HCT116 (cell line): ENCODE data around the gene ZNF226. TPM values are rescaled to one million over a fixed set of nuclear protein-coding genes. Genes with fewer than 3 reads are reported as not detected.
"Not testable (repeated sequence)": the region's sequence is repeated elsewhere in the genome, so short reads cannot be mapped to it uniquely, and the experiment has no call there.

Experiments used
- ATAC-seq: fragments of 200-7000 bp; cut with Tn5 transposase; 2 replicates; pipeline ENCODE4 v1.9.1; 2020; ENCODE audit warnings: mild to moderate bottlenecking, moderate library complexity
- BruUV-seq: library from RNA; stranded (reverse); fragments of 400-500 nt; replicated peaks from 2 replicates; lab custom pipeline; 2021; lab: Mats Ljungman, UMichigan
- CTCF ChIA-PET: fragments of 300-600 bp; sonication (Branson Sonifier 250); formaldehyde crosslinking; loops from one replicate; lab custom pipeline; 2021; ENCODE audit warnings: antibody characterized with exemption; lab: Charles Lee
- POLR2A ChIA-PET: fragments of 300-600, 350-600 bp; sonication (Branson Sonifier 250); formaldehyde crosslinking; loops from one replicate; lab custom pipeline; 2021; ENCODE audit warnings: antibody characterized with exemption; lab: Charles Lee
- RAD21 ChIA-PET, 2 experiments: fragments of 300-600 bp; sonication (Branson Sonifier 250); formaldehyde crosslinking; loops; one replicate each; lab custom pipeline; 2023; ENCODE audit warnings: low total read pairs in 2 of 2; ENCODE audit not compliant: uncharacterized antibody in 2 of 2, unreplicated experiment in 2 of 2, low non-redundant PET in 1 of 2; lab: Charles Lee
- DNase-seq: peaks from one replicate; pipeline ENCODE4 v3.0.0-alpha.2; 2010; ENCODE audit warnings: low read depth, low spot score
- H2AFZ ChIP-seq: fragments of 200-600 bp; shearing (Covaris generic), sonication (generic); 2 replicates; pipeline ENCODE4 v1.6.1; 2017; ENCODE audit warnings: low read depth, mixed run types, mixed read lengths, antibody characterized with exemption, low read length; ENCODE audit not compliant: poor library complexity, severe bottlenecking
- H3K27ac ChIP-seq: 2 replicates; pipeline ENCODE4 v1.5.1; 2012; ENCODE audit warnings: low read depth, low read length
- H3K27me3 ChIP-seq: fragments of 200-600 bp; sonication (generic); 2 replicates; pipeline ENCODE4 v1.6.1; 2016; ENCODE audit warnings: mixed run types, low read length, mixed read lengths; ENCODE audit not compliant: insufficient read depth
- H3K36me3 ChIP-seq, 2 experiments: fragments of 200-500 bp in 1 of 2; fragments of 200-600 bp in 1 of 2; sonication (Bioruptor generic) in 1 of 2; sonication (generic) in 1 of 2; 2 replicates each; pipeline versions ENCODE4 v1.5.1 to v1.6.1; 2014 to 2016; ENCODE audit warnings: low read length in 2 of 2, inconsistent platforms in 1 of 2, mixed read lengths in 1 of 2, mixed run types in 1 of 2; ENCODE audit not compliant: insufficient read depth in 2 of 2, control insufficient read depth in 1 of 2
- H3K4me1 ChIP-seq, 2 experiments: fragments of 200-600 bp in 1 of 2; sonication (generic) in 1 of 2; 2 replicates each; pipeline versions ENCODE4 v1.5.1 to v1.6.1; 2012 to 2017; ENCODE audit warnings: low read length in 2 of 2, inconsistent platforms in 1 of 2, mild to moderate bottlenecking in 1 of 2, mixed read lengths in 1 of 2, mixed run types in 1 of 2, moderate library complexity in 1 of 2; ENCODE audit not compliant: insufficient read depth in 2 of 2, control insufficient read depth in 1 of 2
- H3K4me2 ChIP-seq: fragments of 200-600 bp; sonication (generic); 2 replicates; pipeline ENCODE4 v1.6.1; 2017; ENCODE audit warnings: mixed run types, low read length, mixed read lengths
- H3K4me3 ChIP-seq, 2 experiments: fragments of 200-600 bp in 1 of 2; sonication (generic) in 1 of 2; replicated peaks in 1 of 2; 2 replicates each; pipeline ENCODE4 v1.5.1; 2011 to 2016; ENCODE audit warnings: low read length in 2 of 2, control low read depth in 1 of 2, low read depth in 1 of 2, mild to moderate bottlenecking in 1 of 2, mixed read lengths in 1 of 2, mixed run types in 1 of 2
- H3K79me2 ChIP-seq: fragments of 200-600 bp; sonication (generic); 2 replicates; pipeline ENCODE4 v1.6.1; 2017; ENCODE audit warnings: mild to moderate bottlenecking, mixed run types, low read length, moderate library complexity, mixed read lengths; ENCODE audit not compliant: insufficient read depth
- H3K9ac ChIP-seq: fragments of 200-600 bp; sonication (generic); 2 replicates; pipeline ENCODE4 v1.6.1; 2016; ENCODE audit warnings: low read length, mixed read lengths
- H3K9me2 ChIP-seq: fragments of 200-600 bp; sonication (generic), shearing (Covaris generic); 2 replicates; pipeline ENCODE4 v1.6.1; 2017; ENCODE audit warnings: mixed run types, mild to moderate bottlenecking, moderate library complexity; ENCODE audit not compliant: insufficient read depth
- H3K9me3 ChIP-seq, 2 experiments: fragments of 200-500 bp in 1 of 2; fragments of 200-600 bp in 1 of 2; sonication (Bioruptor generic) in 1 of 2; sonication (generic) in 1 of 2; 2 replicates each; pipeline ENCODE4 v1.6.1; 2014 to 2017; ENCODE audit warnings: low read length in 2 of 2, mixed read lengths in 2 of 2, inconsistent platforms in 1 of 2, low read depth in 1 of 2, mild to moderate bottlenecking in 1 of 2, mixed run types in 1 of 2, moderate library complexity in 1 of 2; ENCODE audit not compliant: control insufficient read depth in 1 of 2, insufficient read depth in 1 of 2
- H4K20me1 ChIP-seq: fragments of 200-600 bp; sonication (generic), shearing (Covaris generic); 2 replicates; pipeline ENCODE4 v1.6.1; 2017; ENCODE audit warnings: mixed run types, mild to moderate bottlenecking, moderate library complexity; ENCODE audit not compliant: insufficient read depth
- intact Hi-C: fragments of 100-400 bp; cut with micrococcal nuclease; formaldehyde crosslinking; loops from 2 replicates; pipeline ENCODE4 v1.10.0; 2022
- total RNA-seq: library from RNA; stranded (reverse); gene quantifications from one replicate; pipeline ENCODE4 v1.2.1, GENCODE V29; 2021; ENCODE audit not compliant: unreplicated experiment

ZNF226 gene
- total RNA-seq, 1 experiment from 2014 or later, result 17.4 TPM

- POLR2A ChIA-PET, H4K20me1 ChIP-seq, H3K9me2 ChIP-seq, H3K27me3 ChIP-seq, H3K4me2 ChIP-seq, H3K79me2 ChIP-seq, CTCF ChIA-PET, BruUV-seq, H3K9me3 ChIP-seq, H2AFZ ChIP-seq, H3K9ac ChIP-seq, intact Hi-C loops, DNase-seq, ATAC-seq, H3K27ac ChIP-seq, H3K4me1 ChIP-seq, H3K4me3 ChIP-seq, RAD21 ChIA-PET: not testable (repeated sequence)
- H3K36me3 ChIP-seq, result peaks cover 9 to 21% of the 10 kb centered on the region in 2 experiments; a peak in 2 of 4 replicates
These were observed 56.4 kb downstream of the ZNF226 start for GRCh38 chr19:44221291-44221690.

Other genes starting within 250 kb of the ZNF226 start
- gene ZNF45, start 229.8 kb upstream of the ZNF226 start, total RNA-seq, result 15.2 TPM
- 2.5 TPM for gene ZNF221, start 213.9 kb upstream of the ZNF226 start, total RNA-seq
- gene ZNF155, start 180.9 kb upstream of the ZNF226 start, total RNA-seq, result 2.2 TPM
- 2.8 TPM for gene ZNF230, start 162.1 kb upstream of the ZNF226 start, total RNA-seq
- gene ZNF222, start 139.7 kb upstream of the ZNF226 start, total RNA-seq, result 3.0 TPM
- gene ZNF223, start 113.1 kb upstream of the ZNF226 start, total RNA-seq, result 0.27 TPM
- not detected for gene ZNF284, start 92.9 kb upstream of the ZNF226 start, total RNA-seq
- 15.1 TPM for gene ZNF224, start 70.7 kb upstream of the ZNF226 start, total RNA-seq
- 2.8 TPM for gene ZNF225, start 51.7 kb upstream of the ZNF226 start, total RNA-seq
- gene ZNF234, start 23.5 kb upstream of the ZNF226 start, total RNA-seq, result 3.4 TPM
- 14.4 TPM for gene ZNF227, start 47.4 kb downstream of the ZNF226 start, total RNA-seq
- 0.30 TPM for gene ZNF233, start 94.8 kb downstream of the ZNF226 start, total RNA-seq
- 5.7 TPM for gene ZNF235, start 139.9 kb downstream of the ZNF226 start, total RNA-seq
- 3.6 TPM for gene ZNF112, start 191.6 kb downstream of the ZNF226 start, total RNA-seq
- gene ZNF285, start 236.5 kb downstream of the ZNF226 start, total RNA-seq, result not detected